ENCODE measurements around the gene GKN1.
A peak's percentile ranks its signal among the peaks of the same experiment; 100 is the strongest.

The GKN1 gene, protein sequence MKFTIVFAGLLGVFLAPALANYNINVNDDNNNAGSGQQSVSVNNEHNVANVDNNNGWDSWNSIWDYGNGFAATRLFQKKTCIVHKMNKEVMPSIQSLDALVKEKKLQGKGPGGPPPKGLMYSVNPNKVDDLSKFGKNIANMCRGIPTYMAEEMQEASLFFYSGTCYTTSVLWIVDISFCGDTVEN

DNA sequence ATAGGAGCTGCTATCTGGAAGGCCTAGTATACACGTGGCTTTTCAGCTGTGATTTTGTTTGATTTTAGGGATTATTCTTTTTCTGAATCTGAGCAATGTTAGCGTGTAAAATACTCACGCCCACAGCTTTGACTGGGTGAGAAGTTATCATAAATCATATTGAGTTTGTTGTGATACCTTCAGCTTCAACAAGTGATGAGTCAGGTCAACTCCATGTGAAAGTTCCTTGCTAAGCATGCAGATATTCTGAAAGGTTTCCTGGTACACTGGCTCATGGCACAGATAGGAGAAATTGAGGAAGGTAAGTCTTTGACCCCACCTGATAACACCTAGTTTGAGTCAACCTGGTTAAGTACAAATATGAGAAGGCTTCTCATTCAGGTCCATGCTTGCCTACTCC lies at the start of gene GKN1:
Gene GKN1, plus strand, starts transcription at position 386 of the 400 bp plus-strand sequence. CDS start 42 bp downstream, outside the sequence.
- no peak for TF ChIP-seq CTCF (IDR thresholded peaks at IDR 0.05; ENCODE audit: low read depth, low read length)
- no peak within 1 kb of the TSS for H3K4me3 ChIP-seq (ENCODE audit: low read depth, low read length)

DNA sequence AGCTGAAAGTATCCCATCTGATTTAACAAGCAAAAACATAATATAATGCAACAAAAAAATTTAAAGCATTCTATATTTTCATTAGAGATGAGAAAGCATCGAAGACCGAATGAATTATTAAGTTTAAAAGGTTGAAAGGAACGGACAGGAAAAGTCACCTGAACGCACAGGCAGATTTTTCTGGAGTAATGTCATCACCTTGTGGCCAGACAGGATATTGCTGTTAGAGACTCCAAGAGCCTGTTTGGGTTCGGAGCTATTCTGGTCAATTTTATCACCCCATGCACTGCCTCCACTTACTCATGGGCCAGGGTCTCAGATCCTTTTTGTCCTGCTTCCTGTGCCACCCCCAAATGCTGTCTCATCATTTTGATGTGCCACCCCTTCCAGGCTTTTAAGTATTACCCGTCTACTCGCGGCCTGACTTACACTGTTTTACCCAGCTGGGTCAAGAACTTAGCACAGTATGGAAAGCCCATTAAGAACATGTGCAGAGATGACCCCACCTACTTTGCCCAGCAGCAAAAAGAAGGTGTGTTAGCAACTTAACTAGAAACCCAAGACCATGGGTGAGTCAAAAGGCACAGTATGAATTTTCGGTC lies 49.0 kb upstream of the GKN1 start:
- no peak overlapping the region for H3K4me3 ChIP-seq (ENCODE audit: low read depth, low read length)
- TF ChIP-seq CTCF (IDR thresholded peaks at IDR 0.05; ENCODE audit: low read depth, low read length) = peak; percentile 93

- no peak for TF ChIP-seq CTCF (IDR thresholded peaks at IDR 0.05; ENCODE audit: low read depth, low read length)
- no peak overlapping the region for H3K4me3 ChIP-seq (ENCODE audit: low read depth, low read length)
These were observed 47.6 kb upstream of the GKN1 start for GRCh38 chr2:68926796-68927195.

- TF ChIP-seq CTCF (IDR thresholded peaks at IDR 0.05; ENCODE audit: low read depth, low read length) = no peak
- H3K4me3 ChIP-seq (ENCODE audit: low read depth, low read length) = no peak overlapping the region
These were observed 43.2 kb upstream of the GKN1 start for GRCh38 chr2:68931149-68931711.

DNA sequence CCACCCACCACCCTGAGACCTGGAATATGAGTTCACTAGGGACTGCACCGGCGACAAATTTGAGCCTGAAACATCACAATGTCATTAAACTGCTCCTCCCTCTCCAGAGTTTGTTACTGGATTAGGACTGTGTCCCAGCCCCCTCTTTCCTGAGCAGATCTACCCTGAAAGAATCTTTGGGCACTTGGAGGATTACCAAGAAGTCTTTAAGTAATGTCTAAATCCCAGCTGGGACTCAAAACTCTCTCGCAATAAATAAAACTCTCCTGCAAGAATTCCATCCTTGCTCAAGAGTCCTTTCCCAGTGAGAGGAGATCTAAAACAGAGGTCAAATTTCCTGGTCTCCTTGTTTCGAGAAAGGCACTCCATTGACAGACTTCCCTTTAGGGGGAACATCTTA lies 42.6 kb upstream of the GKN1 start:
- H3K4me3 ChIP-seq (ENCODE audit: low read depth, low read length) = no peak overlapping the region
- no peak for TF ChIP-seq CTCF (IDR thresholded peaks at IDR 0.05; ENCODE audit: low read depth, low read length)

DNA sequence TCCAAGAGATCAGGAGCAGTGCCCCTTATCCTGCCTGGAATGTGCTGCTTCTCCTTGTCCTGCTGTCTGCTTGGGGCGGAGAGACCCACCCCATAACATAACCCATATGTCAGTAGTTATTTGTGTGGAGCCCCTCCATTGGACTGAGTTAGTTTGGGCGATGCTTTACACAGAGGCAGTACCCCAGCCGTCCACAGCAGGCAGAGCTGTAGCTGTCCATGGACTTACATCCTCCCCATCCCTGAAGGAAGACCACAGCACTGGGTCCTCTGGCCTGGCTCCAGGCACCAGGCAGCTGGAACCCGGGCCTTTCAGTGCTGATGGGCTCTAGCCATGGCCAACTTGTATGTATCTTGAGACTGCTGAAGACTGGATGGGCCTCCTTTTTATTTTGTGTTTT lies 42.0 kb upstream of the GKN1 start:
- no peak overlapping the region for H3K4me3 ChIP-seq (ENCODE audit: low read depth, low read length)
- no peak for TF ChIP-seq CTCF (IDR thresholded peaks at IDR 0.05; ENCODE audit: low read depth, low read length)

GRCh38 chr2:68934021-68934420 lies 40.4 kb upstream of the GKN1 start:
- TF ChIP-seq CTCF (IDR thresholded peaks at IDR 0.05; ENCODE audit: low read depth, low read length) = no peak

More at GRCh38 chr2:68934021-68934420, 40.4 kb upstream of the GKN1 start:
- no peak overlapping the region for H3K4me3 ChIP-seq (ENCODE audit: low read depth, low read length)
